ENCODE data around the gene IFT81.

GRCh38 chr12:110246636-110247339 lies 122.6 kb downstream of the IFT81 start:
- TF ChIP-seq, protein P1, sequence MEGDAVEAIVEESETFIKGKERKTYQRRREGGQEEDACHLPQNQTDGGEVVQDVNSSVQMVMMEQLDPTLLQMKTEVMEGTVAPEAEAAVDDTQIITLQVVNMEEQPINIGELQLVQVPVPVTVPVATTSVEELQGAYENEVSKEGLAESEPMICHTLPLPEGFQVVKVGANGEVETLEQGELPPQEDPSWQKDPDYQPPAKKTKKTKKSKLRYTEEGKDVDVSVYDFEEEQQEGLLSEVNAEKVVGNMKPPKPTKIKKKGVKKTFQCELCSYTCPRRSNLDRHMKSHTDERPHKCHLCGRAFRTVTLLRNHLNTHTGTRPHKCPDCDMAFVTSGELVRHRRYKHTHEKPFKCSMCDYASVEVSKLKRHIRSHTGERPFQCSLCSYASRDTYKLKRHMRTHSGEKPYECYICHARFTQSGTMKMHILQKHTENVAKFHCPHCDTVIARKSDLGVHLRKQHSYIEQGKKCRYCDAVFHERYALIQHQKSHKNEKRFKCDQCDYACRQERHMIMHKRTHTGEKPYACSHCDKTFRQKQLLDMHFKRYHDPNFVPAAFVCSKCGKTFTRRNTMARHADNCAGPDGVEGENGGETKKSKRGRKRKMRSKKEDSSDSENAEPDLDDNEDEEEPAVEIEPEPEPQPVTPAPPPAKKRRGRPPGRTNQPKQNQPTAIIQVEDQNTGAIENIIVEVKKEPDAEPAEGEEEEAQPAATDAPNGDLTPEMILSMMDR (IDR thresholded peaks at IDR 0.05; ENCODE audit: poor library complexity): no peak
- TF ChIP-seq EZH2 (IDR thresholded peaks at IDR 0.05; ENCODE audit: borderline replicate concordance): no peak
- no peak for TF ChIP-seq EZH2phosphoT487 (IDR thresholded peaks at IDR 0.05; ENCODE audit: low read depth, severe bottlenecking, unreplicated experiment)
